HG03108 (cell line): ENCODE results near the gene ARPIN.
"Not testable (repeated sequence)": the region's sequence is repeated elsewhere in the genome, so short reads cannot be mapped to it uniquely, and the experiment has no call there.

Experiments
- ATAC-seq: cut with Tn5 transposase; IDR thresholded peaks from one replicate; pipeline ENCODE4 v1.9.1; 2021; ENCODE audit warnings: moderate library complexity; ENCODE audit not compliant: unreplicated experiment

The ARPIN gene

DNA sequence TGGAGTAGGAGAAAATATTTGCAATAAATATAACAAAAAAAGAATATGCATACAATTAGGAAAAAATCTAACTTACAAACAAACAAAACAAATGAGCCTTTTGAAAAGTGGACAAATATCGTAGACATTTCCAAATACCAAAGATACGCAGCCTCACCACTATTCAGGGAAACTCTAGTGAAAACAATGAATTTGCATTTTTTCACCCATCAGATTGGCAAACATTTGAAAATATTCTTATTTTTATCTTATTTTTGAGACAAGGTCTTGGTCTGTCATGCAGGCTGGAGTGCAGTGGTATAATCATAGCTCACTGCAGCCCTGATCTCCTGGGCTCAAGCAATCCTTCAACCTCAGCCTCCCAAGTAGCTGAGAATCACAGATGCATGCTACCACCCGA is 34.4 kb downstream of the ARPIN start:
- no peak for ATAC-seq

DNA sequence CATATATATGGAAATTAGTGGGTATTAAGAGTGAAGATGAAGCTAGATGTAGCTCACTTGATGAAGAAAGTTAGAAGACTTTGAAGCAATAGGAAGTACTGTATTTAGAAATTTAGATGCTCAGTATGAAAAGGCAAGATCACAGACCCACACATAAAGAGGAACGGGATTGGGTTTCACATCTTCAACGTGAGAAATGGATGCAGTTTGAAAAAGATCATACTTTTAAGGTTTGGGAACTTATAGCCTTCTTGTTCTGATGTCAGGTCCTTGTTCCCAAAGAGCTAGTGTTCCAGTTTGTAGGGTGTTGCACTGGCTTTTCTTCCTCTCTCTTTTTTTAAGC is 35.7 kb downstream of the ARPIN start:
- no peak for ATAC-seq

DNA sequence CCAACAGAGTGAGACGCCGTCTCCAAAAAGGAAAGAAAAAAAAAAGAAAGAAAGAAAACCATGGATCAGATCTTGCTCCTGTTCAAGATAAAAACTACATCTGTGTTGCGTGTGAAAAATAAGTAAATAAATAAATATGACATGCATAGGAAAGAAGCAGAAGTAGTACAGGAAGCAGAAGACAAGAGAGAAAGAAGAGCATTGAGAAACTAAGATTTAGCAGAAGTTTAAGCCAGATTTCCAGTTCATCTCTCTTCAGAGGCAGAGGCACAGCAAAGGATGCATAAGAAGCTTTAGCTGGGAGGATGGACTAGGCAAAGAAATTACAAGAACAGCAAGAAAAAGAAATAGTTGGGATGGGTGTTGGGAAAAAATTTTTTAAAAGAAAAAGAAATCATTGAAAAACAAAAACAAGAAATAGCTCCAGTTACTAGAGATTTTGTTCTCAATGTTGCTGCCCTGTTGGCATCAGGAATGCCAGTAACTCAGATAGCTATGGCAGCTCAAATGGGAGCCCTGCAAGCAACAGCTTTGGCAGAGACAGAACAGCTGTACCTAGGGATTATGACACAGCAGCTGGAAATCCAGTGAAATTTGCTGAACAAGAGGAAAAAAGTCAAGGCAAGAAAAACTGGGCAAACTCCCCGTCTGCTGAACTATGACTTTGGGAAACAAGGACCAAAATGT is 36.2 kb downstream of the ARPIN start:
- no peak for ATAC-seq

DNA sequence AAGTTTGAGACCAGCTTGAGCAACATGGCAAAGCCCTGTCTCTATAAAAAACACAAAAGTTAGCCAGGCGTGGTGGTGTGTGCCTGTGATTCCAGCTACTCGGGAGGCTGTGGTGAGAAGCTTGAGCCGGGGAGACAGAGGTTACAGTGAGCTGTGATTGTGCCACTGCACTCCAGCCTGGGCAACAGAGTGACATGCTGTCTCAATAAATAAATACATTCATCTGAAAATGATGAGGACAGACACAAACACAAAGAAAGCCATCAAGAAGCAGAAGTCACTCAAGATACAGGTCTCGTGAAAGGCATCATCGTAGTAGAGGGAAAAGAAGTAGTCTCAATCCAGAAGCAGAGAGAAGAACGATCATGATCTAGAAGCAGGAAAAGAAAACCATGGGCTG is 37.0 kb downstream of the ARPIN start:
- no peak for ATAC-seq

DNA sequence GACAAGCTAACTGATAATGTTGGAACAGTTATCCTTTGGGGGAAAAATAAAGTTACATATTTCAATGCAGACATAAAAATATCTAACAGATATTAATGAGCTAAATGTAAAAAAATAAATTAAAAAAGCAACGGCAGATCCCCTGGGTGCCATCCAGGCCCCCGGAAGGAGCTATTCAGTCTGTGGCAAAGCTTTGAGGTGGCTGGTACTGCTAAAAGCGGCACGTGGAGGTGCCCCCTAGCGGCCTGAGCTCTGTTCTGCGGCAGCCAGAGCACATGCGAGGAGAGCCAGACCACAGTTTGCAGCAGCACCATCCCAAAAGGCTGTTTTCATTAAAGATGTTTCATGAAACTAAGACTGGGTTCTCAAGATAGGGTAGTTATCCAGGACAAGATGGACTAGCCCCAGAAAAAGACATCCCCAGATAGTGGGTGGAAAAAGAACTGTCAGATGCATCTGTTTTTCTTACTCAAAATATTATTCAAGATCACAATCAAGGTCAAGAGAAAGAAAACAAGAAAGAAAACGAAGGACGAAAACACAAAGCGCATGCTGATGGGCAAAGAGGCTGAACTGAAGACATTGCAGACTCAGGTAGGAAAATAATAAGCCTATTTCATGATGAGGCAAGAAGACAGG is 37.7 kb downstream of the ARPIN start:
- peak; percentile 93 for ATAC-seq

DNA sequence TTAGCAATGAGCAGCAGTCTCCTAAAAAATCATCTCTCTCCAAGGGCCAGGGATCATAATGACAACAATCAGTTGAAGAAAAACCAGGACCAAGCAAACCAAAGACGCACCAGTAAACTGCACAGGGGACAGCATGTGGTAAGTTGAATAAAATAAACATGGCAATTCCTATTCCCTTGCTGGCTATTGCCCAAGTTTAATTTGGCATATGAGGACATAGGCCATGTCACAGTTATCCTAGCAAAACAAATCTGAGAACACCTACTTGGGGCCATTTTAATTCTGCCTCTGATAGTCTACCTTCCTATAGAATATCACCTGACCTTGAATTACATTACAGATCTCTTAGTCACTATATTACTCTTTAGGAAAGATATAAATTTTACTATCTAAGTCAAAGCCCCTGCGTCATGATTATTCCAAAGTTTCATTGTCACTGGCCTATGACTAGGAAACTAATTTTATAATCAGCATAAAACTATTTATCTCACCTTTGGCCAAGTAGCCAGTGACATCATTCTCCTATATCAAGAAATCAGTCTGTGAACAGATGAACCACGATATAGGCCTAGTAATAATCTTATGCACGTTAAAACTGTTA is 42.0 kb downstream of the ARPIN start:
- no peak for ATAC-seq

DNA sequence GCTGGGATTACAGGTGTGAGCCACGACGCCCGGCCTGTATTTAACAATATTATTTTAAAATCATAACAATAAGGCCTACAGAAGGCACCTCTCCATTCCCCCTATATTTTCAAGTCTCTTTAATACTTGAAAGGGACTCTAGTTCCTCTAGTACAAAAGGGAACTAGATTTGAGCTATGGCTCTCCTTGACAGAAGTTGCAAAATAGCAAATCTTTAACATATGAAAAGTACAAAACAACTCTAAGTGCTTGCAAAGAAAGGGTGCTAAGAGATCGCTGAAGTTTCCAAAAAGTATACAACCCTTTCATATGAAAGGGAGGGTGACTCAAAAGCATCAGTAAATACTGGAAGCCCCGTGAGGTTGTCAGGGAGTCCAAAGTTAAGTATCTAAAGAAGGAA is 42.7 kb downstream of the ARPIN start:
- no peak for ATAC-seq

DNA sequence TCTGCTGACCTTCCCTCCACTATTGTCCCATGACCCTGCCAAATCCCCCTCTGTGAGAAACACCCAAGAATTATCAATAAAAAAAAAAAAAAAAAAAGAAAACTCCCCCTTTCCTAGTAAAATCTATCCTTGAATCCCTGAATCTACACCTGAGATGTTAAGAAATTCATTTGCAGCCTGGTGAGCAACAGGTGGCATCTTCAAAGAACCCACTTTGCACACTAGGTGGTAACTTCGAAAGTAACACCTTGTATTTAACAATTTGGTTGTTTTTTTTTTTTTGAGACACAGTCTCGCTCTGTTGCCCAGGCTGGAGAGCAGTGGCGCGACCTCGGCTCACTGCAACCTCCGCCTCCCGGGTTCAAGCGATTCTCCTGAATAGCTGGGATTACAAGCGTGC is 43.3 kb downstream of the ARPIN start:
- ATAC-seq: not testable (repeated sequence)

DNA sequence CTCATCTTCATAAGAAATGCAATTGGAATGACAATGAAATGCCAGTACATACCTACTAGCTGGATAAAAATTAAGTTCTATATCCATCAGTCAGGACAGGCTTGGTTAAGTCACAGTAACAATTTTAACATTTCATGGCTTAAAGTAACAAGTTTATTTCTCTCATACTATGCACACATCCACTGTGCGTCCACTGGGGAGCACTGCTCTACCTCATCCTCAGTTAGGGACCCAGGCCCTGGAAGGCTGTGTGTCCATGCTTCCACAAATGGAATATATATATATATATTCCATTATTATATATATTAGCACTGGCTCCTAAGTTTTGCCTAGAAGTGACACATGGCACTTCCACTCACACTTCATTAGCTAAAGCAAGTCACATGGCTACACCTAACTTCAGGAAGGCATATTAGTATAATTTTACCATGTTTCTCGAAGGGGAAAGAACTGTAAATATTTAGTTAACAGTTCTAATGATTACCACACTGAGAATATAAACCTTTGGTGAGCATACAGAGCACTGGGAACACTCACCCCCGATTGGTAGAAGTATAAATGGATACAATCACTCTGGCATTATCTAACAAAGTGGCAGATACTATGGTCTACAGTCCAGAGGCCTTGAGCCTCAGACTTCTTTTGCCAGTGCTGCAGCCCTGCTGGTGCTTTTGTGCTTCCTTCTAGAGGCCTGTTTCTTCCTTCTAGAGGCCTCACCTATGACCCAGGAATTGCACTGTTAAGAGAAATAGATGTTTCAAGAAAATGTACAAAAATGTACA is 47.6 kb downstream of the ARPIN start:
- ATAC-seq: no peak

DNA sequence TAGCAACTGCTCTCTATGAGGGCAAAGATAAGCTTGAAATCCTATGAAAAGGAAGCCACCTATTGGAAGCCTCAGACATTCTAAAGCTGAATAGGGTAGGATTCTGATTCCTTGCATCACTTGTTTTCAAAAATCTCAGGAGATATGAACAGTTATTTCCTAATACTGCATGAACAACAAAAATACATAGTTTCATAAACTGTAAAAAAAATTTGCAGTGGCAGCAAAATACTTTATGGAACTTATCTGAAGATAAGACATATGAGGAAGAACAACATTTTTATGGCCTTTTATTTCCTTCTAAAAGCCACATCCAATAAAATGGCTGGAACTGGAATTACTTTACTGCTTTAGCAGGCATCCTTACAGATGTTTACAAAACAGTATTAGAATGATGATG is 48.8 kb downstream of the ARPIN start:
- no peak for ATAC-seq

DNA sequence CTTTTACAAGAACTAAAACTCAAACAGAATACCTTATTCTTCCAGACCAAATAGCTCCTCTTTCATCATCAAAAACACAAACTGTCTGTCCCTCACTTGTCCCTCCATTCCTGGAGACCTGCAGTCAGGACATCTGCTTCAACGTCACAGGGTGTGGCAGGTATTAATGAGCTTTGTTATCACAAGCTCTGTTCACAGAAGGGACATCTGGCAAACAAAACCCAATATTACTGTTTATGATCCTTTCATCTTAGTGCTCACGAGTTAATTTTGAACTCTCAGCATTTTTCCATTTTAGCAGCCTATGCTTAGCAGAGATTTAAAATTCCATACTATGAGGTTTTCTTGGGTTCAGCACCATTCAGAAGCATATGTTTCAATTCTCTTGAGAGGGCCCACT is 51.9 kb downstream of the ARPIN start:
- ATAC-seq: no peak

DNA sequence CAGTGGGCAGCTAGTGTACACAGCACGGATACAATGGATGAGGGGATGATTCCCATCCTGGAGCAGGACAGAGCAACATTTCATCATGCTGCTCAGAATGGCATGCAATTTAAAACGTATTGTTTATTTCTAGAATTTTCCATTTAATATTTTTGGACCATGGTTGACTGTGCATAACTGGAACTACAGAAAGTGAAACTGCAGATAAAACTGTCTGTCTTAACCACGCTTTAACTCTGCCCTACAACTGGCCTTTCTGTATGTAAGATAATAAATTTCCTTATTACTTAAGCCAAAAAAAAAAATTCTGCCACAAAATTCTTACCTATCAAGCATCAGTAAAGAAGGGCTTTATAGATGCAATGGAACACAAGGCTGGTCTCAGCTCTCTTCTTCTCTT is 52.3 kb downstream of the ARPIN start:
- no peak for ATAC-seq

DNA sequence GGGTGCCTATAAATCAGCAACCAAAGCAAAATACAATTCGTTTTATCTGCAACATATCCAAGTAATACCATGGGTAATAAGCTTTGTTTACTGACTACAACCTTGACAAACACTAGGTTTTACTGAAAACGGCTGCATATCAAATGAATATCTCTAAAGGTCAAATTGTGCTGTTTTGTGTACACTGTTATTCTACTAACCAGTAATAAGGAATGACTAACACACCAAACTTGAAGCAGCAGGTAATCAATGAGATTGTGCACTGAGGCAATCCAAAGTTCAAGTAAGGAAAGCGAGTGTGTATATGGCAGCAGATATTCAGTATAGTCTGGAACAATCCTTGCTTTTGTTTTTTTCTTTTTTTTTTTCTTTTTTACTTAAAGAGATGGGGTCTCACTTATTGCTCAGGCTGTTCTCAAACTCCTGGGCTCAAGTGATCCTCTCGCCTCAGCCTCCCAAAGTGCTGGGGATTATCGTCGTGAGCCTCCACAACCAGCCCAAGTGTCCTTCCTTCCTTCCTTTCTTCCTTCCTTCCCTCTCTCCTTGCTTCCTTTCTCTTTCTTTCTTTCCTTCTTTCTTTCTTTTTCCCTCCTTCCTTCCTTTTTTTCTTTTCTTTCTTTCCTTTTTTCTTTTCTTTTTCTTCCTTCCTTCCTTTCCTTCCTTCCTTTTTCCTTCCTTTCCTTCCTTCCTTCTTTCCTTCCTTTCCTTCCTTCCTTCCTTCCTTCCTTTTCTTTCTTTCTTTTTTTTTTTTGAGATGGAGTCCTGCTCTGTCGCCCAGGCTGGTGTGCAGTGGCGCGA is 53.9 kb downstream of the ARPIN start:
- ATAC-seq: no peak

DNA sequence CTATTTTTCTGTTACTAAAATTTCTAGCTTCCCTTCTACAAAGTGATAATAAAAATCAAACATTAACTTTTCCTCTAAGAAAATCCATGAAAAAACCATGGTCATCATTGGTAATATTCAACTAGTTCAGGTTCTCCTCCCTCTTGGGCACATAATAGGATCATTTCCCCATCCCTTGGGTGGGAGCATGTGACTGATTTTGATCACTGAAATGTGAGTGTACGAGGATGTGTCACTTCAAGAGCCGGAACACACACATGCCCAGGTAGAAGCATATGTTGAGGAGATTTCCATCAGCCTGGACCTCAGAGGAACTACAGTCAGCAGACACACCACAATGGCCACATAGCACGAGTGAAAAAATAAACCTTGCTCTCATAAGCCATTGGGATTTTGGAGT is 55.1 kb downstream of the ARPIN start:
- ATAC-seq: no peak

DNA sequence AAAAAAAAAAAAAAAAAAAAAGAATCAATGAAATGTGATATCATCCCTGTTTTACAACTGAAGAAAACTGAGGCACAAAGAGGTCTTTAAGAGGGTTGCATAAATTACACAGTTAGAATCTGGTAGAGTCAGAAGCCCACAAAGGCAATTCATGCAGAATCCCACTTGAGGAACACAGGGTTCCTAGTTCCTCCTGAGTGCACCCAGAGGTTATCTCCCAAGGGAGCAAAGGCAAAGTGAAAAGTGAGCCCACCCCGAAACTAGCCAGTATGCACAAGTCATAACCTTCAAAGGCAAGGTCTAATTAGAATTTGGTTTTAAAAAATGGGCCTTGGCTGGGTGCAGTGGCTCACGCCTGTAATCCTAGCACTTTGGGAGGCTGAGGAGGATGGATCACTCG is 56.8 kb downstream of the ARPIN start:
- no peak for ATAC-seq

DNA sequence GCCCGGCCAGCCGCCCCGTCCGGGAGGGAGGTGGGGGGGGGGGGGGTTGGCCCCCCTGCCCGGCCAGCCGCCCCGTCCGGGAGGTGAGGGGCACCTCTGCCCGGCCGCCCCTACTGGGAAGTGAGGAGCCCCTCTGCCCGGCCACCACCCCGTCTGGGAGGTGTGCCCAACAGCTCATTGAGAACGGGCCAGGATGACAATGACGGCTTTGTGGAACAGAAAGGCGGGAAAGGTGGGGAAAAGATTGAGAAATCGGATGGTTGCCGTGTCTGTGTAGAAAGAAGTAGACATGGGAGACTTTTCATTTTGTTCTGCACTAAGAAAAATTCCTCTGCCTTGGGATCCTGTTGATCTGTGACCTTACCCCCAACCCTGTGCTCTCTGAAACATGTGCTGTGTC is 57.9 kb downstream of the ARPIN start:
- not testable (repeated sequence) for ATAC-seq

DNA sequence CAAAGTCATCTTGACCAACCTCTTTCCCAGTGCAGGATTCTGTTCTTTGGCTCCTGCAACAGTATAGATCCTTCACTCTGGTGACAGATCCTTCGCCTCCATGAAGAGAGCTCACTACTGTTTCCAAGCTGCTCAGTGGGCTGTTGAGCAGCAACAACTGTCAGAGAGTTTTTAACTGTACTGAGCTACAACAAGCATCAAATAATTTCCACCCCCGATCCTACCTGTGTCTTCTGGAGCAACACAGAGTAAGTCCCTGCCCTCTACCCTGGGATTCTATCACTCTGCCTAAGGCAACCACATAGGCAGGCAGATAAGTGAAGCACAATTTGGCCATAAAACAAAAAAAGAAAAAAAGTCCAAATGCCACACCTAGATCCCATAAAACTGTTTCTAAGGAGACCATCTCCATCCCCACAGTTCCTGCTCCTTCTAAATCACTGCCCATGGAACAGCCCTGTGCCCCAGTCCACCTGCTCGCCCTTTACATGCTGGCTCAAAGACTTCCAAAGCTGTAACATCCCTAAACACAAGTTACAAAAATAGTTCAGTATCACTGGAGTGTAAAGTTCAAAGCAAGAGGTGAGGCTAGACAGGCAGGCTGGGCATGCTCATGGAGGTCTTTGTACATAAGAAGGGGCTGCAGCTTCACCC is 60.3 kb downstream of the ARPIN start:
- no peak for ATAC-seq

DNA sequence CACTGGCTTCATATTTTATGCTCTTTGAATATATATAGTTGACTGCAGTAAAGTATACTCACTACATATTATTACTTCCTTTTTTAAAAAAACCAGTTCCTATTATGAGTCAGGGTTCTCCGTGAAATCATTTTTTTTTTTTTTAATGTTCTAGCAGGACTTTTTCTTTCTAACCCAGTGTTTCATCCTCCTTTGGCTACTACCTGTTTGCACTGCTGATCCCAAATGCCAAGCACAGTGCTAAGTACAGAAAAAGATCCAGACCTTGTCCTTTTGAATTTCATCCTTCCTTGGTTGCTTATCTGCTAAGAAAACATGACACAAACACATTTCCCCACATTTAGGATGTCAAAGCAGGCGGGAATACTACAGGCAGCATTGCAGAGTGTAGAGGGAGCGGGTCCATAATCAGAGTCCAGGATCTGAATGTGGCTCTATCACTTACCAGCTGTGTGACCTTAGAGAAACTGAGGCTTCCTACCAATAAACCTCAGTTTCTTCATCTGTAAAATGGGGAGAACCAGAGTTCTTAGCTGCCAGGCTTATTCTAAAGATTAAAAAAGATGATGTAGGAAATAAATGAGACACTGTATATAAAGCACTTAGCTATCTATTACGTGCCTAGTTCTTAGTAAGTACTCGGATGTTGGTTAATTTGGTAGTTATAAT is 60.9 kb downstream of the ARPIN start:
- ATAC-seq: peak; percentile 69

DNA sequence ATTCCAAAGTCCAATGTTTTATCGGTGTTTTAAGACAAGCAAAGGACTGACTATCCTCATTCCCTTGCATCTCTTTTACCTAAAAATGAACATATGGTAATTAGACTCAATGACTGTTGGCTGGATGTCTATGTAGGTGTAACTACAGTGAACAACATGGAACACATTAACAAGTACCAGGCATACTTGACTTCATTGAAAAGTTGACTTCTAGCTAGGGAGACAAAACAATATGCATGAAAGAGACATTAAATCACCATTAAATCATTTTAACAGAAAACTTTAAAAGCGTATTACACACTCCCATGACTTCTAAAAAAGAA is 63.8 kb downstream of the ARPIN start:
- no peak for ATAC-seq

DNA sequence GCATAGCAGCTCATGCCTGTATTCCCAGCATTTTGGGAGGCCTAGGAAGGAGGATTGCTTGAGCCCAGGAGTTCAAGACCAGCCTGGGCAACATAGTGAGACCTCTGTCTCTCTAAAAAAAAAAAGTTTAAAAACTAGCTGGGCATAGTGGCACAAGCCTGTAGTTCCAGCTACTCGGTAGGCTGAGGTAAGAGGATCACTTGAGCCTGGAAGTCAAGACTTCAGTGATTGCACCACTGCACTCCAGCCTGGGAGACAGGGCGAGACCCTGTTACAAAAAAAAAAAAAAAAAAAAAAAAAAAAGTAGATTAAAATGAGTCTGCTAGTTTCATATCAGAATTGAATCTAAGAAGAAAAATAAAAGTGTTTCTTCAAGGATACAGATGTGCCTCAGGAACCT is 65.7 kb downstream of the ARPIN start:
- no peak for ATAC-seq
